ENCODE data around the gene AKAP17A.

DNA sequence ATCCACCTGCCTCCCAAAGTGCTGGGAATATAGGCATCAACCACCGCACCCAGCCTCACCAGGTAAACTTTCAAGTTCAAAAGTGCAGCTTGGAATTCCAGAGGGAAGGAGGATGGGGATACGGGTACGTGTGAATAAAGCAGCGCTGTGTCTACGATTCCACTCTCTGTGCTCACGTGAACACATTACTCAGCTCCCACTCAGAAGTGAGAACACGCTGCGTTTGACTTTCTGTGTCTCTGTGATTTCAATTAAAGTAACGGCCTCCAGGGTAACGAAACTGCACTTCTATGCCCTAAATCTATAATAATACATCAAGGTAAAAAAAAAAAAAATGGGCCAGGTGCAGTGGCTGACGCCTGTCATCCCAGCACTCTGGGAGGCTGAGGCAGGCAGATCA, 15.1 kb downstream of the AKAP17A start:
- no peak for TF ChIP-seq ZNF274 (IDR thresholded peaks at IDR 0.05; ENCODE audit: low read depth, low read length)
- TF ChIP-seq YY1 (IDR thresholded peaks at IDR 0.05; ENCODE audit: insufficient read depth, insufficient read length) = no peak
